ENCODE data around the gene DDX42.

- no peak for TF ChIP-seq CTCF (IDR thresholded peaks at IDR 0.05)
- no peak for TF ChIP-seq EP300 (IDR thresholded peaks at IDR 0.05)
Measured at GRCh38 chr17:63816123-63816522, 42.2 kb downstream of the DDX42 start.
